ENCODE data around the gene RAI14.
A peak's percentile ranks its signal among the peaks of the same experiment; 100 is the strongest.
"Not testable (repeated sequence)": the region's sequence is repeated elsewhere in the genome, so short reads cannot be mapped to it uniquely, and the experiment has no call there.

The RAI14 gene

DNA sequence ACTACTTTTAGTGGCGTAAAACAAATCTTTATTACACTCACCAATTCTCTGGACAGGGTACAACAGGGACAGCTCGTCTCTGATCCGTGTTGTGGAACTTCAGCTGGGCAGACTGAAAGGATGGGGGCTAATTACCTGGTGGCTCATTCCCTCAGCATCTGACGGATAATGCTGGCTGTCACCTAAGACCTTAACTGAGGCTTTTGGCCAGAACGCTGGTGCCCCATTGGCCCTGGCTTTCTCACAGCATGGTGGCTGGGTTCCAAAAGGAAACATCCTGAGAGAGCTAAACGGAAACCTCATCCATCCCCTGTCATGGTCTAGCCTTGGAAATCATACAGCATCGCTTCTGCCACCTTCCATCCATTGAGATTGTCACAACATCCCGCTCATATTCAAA is 62.9 kb downstream of the RAI14 start:
- H3K36me3 ChIP-seq (replicated peaks), result peaks cover 17% of the 10 kb centered on the region
- in situ Hi-C loops (cut with HindIII; ENCODE audit: low pct_ligation_motif_present, low sequenced_read_pairs), result no loop called here
- no peaks in the 10 kb centered on the region for H3K27me3 ChIP-seq (replicated peaks)
- H3K27ac ChIP-seq, result peak overlapping the region; percentile 93
- TF ChIP-seq, protein P1, sequence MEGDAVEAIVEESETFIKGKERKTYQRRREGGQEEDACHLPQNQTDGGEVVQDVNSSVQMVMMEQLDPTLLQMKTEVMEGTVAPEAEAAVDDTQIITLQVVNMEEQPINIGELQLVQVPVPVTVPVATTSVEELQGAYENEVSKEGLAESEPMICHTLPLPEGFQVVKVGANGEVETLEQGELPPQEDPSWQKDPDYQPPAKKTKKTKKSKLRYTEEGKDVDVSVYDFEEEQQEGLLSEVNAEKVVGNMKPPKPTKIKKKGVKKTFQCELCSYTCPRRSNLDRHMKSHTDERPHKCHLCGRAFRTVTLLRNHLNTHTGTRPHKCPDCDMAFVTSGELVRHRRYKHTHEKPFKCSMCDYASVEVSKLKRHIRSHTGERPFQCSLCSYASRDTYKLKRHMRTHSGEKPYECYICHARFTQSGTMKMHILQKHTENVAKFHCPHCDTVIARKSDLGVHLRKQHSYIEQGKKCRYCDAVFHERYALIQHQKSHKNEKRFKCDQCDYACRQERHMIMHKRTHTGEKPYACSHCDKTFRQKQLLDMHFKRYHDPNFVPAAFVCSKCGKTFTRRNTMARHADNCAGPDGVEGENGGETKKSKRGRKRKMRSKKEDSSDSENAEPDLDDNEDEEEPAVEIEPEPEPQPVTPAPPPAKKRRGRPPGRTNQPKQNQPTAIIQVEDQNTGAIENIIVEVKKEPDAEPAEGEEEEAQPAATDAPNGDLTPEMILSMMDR (IDR thresholded peaks at IDR 0.05; ENCODE audit: low read depth, low read length, missing control alignments), result no peak
- H3K4me3 ChIP-seq (ENCODE audit: low read depth, low read length), result no peak overlapping the region
- DNase-seq, result no peak

GRCh38 chr5:34721327-34721726 is 65.2 kb downstream of the RAI14 start:
- H3K4me3 ChIP-seq (ENCODE audit: low read depth, low read length), result no peak overlapping the region
- H3K27me3 ChIP-seq (replicated peaks), result no peaks in the 10 kb centered on the region
- H3K36me3 ChIP-seq (replicated peaks), result peaks cover 23% of the 10 kb centered on the region
- in situ Hi-C loops (cut with HindIII; ENCODE audit: low pct_ligation_motif_present, low sequenced_read_pairs), result no loop called here
- TF ChIP-seq, protein P1 (IDR thresholded peaks at IDR 0.05; ENCODE audit: low read depth, low read length, missing control alignments), result no peak
- H3K27ac ChIP-seq, result peak overlapping the region; percentile 48
- no peak for DNase-seq

- peak overlapping the region; percentile 48 for H3K27ac ChIP-seq
These were observed 66.1 kb downstream of the RAI14 start for GRCh38 chr5:34722183-34722582.

GRCh38 chr5:34724741-34725140 is 68.6 kb downstream of the RAI14 start:
- no peaks in the 10 kb centered on the region for H3K27me3 ChIP-seq (replicated peaks)
- DNase-seq, result no peak
- no peak overlapping the region for H3K27ac ChIP-seq
- in situ Hi-C loops (cut with HindIII; ENCODE audit: low pct_ligation_motif_present, low sequenced_read_pairs), result no loop called here
- no peak overlapping the region for H3K4me3 ChIP-seq (ENCODE audit: low read depth, low read length)
- TF ChIP-seq, protein P1 (IDR thresholded peaks at IDR 0.05; ENCODE audit: low read depth, low read length, missing control alignments), result no peak
- peaks cover 23% of the 10 kb centered on the region for H3K36me3 ChIP-seq (replicated peaks)

More at GRCh38 chr5:34722183-34722582, 66.1 kb downstream of the RAI14 start:
- DNase-seq, result no peak
- TF ChIP-seq, protein P1 (IDR thresholded peaks at IDR 0.05; ENCODE audit: low read depth, low read length, missing control alignments), result no peak
- Histone ChIP-seq H3K36me3 (replicated peaks) (peaks cover 30% of the 10 kb centered on the region), H3K4me3 (ENCODE audit: low read depth, low read length) (no peak overlapping the region), H3K27me3 (replicated peaks) (no peaks in the 10 kb centered on the region)
- in situ Hi-C loops (cut with HindIII; ENCODE audit: low pct_ligation_motif_present, low sequenced_read_pairs), result no loop called here

DNA sequence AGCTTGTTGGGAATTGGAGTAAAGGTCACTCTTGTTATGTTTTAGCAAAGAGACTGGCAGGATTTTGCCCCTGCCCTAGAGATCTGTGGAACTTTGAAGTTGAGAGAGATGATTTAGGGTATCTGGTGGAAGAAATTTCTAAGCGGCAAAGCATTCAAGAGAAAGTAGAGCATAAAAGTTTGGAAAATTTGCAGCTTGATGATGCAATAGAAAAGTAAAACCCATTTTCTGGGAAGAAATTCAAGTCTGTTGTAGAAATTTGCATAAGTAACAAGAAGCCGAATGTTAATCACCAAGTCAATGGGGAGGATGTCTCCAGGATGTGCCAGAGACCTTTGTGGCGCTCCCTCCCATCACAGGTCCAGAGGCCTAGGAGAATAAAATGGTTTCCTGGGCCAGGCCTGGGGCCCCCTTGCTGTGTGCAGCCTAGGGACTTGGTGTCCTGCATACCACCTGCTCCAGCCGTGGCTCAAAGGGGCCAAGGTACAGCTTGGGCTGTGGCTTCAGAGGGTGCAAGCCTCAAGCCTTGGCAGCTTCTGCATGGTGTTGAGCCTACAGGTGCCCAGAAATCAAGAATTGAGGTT is 71.1 kb downstream of the RAI14 start:
- in situ Hi-C loops (cut with HindIII; ENCODE audit: low pct_ligation_motif_present, low sequenced_read_pairs); H3K27ac ChIP-seq: not testable (repeated sequence)

DNA sequence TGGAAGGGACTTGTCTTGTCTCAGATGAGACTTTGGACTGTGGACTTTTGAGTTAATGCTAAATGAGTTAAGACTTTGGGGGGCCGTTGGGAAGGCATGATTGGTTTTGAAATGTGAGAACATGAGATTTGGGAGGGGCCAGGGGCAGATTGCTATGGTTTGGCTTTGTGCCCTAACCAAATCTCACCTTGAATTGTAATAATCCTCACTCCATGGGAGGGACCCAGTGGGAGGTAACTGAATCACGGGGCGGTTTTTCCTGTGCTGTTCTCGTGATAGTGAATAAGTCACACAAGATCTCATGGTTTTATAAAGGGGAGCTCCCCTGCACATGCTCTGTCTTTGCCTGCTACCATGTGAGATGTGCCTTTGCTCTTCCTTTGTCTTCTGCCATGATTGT is 72.1 kb downstream of the RAI14 start:
- no peaks in the 10 kb centered on the region for H3K27me3 ChIP-seq (replicated peaks)
- in situ Hi-C loops (cut with HindIII; ENCODE audit: low pct_ligation_motif_present, low sequenced_read_pairs), result no loop called here
- TF ChIP-seq, protein P1 (IDR thresholded peaks at IDR 0.05; ENCODE audit: low read depth, low read length, missing control alignments), result no peak
- no peak overlapping the region for H3K4me3 ChIP-seq (ENCODE audit: low read depth, low read length)
- DNase-seq, result no peak
- H3K27ac ChIP-seq, result no peak overlapping the region
- H3K36me3 ChIP-seq (replicated peaks), result peaks cover 31% of the 10 kb centered on the region

More for the DNA sequence above, 71.1 kb downstream of the RAI14 start:
- not testable (repeated sequence) for DNase-seq; H3K4me3 ChIP-seq (ENCODE audit: low read depth, low read length); H3K27me3 ChIP-seq (replicated peaks)
- peaks cover 29% of the 10 kb centered on the region for H3K36me3 ChIP-seq (replicated peaks)
